CD4-positive, alpha-beta T cell treated with Interleukin-15 for 1 hour (primary cell): ENCODE measurements around the gene PRSS48.
"Not testable (repeated sequence)": the region's sequence is repeated elsewhere in the genome, so short reads cannot be mapped to it uniquely, and the experiment has no call there.

Experiments used
- DNase-seq: peaks from one replicate; pipeline ENCODE4 v3.0.0-alpha.2; 2020

PRSS48 gene

GRCh38 chr4:151263455-151263854, 13.5 kb upstream of the PRSS48 start:
- DNase-seq, result no peak

DNA sequence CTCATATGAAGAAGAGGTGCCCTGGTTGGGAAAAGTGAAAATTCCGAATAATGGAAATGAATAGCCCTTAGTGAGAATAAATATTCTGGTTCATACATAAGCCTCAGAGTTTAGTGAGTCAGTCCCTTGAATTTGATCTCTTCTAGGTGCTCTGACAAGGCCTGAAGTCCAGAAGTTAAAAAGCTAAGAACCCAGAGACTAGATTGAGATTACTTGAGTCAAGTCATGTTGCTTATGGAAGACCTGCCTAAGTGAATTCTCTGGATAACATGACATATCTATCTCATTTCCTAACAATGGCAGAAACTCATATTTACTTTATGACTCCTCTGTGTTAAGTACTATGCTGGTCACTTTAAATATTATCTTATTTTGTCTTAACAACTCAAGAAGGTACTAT, 10.5 kb upstream of the PRSS48 start:
- no peak for DNase-seq

DNA sequence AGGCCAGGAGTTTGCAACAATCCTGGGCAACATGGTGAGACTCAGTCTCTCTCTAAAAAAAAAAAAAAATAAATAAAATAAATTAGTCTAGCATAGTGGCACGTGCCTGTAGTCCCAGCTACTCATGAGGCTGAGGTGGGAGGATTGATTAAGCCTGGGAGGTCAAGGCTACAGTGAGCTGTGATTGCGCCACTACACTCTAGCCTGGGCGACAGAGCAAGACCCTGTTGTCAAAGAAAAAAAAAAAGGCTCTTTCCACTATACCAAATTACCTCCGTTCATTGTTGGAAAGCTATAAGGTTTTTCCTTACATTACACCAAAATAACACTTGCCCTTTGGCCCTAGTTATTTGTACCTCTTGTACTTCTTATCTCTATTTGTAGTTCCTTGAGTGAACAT, 9.9 kb upstream of the PRSS48 start:
- no peak for DNase-seq

- DNase-seq, result no peak
These were observed 9.0 kb upstream of the PRSS48 start for GRCh38 chr4:151267822-151268535.

DNA sequence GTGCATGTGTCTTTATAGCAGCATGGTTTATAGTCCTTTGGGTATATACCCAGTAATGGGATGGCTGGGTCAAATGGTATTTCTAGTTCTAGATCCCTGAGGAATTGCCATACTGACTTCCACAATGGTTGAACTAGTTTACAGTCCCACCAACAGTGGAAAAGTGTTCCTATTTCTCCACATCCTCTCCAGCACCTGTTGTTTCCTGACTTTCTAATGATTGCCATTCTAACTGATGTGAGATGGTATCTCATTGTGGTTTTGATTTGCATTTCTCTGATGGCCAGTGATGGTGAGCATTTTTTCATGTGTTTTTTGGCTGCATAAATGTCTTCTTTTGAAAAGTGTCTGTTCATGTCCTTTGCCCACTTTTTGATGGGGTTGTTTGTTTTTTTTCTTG, 8.1 kb upstream of the PRSS48 start:
- DNase-seq, result not testable (repeated sequence)

- DNase-seq, result no peak
These were observed 7.7 kb downstream of the PRSS48 start for GRCh38 chr4:151284534-151285245.

- no peak for DNase-seq
These were observed 10.4 kb downstream of the PRSS48 start for GRCh38 chr4:151287409-151287808.

- no peak for DNase-seq
These were observed 14.5 kb downstream of the PRSS48 start for GRCh38 chr4:151291485-151291884.

DNA sequence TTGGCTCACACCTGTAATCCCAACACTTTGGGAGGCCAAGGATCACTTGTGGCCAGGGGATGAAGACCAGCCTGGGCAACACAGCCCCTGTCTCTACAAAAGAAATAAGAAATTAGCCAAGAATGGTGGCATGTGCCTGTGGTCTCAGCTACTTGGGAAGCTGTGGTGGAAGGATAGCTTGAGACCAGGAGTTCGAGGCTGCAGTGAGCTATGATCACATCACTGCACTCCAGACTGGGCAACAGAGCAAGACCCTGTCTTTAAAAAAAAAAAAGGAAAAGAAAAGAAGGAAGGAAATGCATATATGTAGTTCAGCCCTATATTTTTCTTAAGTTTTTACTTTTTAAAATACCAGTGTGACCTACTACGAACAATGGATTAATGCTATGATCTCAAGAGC, 15.1 kb downstream of the PRSS48 start:
- no peak for DNase-seq

- no peak for DNase-seq
These were observed 18.0 kb downstream of the PRSS48 start for GRCh38 chr4:151294833-151295496.

DNA sequence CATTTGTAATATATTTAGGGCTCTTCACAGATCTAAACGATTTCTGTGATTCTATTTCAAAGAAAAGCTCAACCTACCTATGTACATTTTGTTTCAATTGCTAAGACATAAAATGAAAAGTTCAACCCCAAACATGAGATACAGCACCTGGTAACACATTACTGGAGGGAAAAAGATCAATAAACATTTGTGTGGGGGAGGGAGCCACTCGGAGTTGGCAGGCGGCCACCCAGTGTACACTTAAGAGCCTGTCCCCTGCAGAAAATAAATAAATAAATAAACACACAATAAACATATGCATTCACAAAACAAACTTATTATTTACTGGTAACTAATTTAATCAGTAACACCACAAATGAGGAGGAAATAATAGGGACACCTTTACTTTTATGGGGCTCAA, 19.3 kb downstream of the PRSS48 start:
- no peak for DNase-seq

DNA sequence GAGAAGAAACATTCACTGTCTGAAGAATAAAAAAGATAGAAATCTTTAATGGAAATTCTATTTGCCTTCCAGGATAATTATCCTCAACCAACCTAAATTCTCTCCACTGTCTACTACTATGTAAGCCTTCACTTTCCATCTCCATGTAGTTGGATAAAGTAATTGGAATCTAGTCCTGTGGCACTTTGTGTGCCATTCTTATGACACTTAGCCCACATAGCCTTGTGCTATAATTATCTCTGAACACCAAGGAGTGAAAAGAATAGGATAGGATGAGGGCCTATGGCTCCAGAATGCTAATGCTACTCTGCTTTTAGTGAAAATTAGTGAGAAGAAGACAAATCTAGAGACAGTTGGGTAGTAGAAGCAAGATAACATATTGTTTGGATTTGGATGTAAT, 20.2 kb downstream of the PRSS48 start:
- no peak for DNase-seq

DNA sequence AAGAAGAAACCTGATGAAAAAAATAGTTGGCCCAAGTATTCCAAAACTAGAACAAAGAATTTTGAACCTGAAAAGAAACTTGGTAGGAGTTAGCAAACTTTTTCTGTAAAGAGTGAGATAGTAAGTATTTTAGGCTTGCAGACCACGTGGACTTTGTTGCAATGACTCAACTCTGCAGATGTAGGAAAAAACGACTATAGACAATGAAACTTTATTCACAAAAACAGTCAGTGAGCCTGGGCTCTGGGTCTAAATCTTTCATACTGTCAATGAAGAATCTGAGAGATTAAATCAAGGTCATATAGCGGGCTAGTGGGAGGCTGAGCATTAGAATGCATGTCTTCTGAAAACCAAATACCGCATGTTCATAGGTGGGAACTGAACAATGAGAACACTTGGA, 25.5 kb downstream of the PRSS48 start:
- DNase-seq, result no peak

DNA sequence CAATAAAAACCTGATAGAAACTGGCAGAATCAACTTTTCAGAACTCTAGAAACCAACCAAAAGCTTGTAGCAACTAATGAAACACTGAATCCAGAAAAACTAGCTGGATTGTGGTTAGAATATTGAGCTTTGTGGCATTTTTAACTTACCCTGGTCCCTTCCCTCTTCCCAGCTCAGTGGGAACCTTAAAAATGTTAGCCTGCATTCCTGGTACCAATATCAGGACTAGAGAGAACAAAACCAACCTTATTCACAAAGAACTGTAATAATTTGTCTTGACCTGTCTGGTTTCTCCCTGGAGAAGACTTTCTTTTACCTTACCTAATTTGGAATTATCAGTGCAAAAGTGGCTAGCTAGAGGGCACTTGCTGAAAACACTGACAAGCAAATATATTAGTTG, 27.3 kb downstream of the PRSS48 start:
- no peak for DNase-seq

DNA sequence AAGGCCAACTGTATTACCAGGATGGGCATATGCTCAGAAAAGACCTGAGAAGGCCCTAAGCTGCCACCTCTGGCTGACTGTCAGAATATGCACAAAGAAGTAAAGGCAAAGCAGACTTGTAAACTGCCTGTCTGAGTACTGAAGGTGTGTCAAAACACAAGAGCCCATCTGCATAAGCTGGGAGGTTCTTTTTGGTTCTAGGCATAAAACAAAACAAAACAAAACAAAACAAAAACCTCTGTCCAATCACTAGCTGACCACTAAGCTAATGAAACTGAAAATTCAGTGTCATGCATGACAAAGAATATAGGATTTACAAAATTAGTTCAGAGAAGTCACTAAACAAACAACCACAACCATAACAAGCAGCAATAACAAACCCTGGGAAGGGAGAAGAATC, 27.8 kb downstream of the PRSS48 start:
- no peak for DNase-seq

DNA sequence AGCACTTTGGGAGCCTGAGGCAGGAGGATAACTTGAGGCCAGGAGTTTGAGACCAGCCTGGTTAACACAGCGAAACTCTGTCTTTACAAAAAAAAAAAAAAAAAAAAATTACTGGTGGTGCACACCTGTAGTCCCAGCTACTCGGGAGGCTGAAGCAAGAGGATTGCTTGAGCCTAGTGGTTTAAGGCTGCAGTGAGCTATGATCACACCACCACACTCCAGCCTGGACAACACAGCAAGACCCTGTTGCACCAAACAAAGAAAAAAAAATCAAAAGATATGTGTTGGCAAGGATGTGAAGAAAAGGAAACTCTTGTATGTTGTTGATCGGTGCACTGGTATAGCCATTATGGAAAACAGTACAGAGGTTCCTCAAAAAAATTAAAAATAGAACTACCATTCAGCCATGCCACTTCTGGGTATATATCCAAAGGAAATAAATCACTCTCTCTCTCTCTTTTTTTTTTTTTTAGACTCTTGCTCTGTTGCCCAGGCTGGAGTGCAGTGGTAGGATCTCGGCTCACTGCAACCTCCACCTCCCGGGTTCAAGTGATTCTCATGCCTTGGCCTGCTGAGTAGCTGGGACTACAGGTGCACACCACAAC, 33.3 kb downstream of the PRSS48 start:
- DNase-seq, result no peak

DNA sequence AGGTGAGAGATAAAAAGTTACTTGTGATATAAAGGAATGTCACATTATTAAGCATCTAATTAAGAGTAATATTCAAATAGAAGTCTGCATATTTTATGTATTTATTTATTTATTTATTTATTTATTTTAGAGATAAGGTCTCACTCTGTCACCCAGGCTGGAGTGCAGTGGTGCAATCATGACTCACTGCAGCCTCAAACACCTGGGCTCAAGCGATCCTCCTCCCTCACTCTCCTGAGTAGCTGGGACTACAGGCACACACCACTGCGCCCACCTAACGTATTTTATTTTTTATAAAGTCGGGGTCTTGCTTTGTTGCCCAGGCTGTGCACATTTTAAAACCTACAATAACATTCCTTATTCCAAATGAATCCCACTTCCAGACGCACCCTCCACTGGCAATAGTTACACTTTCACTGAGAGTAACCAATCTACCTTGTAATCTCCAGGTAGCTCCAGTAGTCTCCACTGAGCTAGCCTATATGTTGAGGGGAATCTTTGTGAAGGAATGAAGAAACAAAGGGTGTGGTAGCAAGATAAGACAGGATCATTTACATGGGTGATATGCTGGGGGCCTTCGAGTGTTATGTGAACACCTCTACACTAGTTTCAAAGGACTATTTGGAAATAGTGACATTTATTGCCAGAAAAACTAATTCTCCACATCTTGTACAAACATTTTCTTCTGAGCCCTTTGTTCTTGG, 36.5 kb downstream of the PRSS48 start:
- DNase-seq, result no peak

- DNase-seq, result no peak
These were observed 37.0 kb downstream of the PRSS48 start for GRCh38 chr4:151314010-151314355.

DNA sequence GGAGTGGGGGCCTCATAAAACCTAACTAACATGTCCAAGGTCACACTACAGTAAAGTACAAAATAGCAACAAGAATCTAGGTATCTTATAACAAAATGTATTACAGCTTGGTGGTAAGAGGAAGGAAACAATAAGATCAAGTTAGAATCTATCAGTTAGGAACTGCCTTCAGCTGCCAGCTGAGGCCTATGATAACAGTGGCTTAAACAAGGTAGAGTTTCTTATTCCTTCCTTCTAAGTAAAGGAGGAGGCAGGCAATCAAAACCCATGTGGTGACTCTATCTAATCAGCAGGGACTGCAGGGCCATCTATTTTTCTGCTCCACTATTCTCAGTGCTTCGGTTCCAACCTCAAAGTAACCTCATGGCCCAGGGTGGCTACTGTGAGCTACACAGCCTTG, 37.5 kb downstream of the PRSS48 start:
- no peak for DNase-seq

GRCh38 chr4:151315212-151315886, 38.4 kb downstream of the PRSS48 start:
- no peak for DNase-seq

DNA sequence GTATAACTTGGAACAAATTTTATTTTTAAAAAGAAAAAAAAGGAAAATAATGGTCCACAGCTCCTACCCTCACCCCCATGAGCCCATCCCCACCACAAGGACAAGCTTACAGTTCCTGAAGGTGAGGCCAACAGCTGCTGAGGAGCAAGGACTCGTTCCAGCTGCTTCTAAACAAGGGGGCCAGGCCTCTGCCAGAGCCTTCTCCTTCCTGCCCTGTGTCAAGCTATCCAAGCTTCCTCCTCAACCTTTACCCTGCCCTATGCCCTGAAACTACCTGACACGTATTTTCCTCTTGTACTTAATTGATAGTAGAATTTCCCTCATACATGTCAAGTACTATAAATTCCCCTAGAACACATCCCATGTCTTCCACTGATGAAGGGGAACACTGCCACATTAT, 39.7 kb downstream of the PRSS48 start:
- DNase-seq, result no peak

GRCh38 chr4:151318307-151319006, 41.5 kb downstream of the PRSS48 start:
- DNase-seq, result no peak
